Small intestine (tissue), 16 donors: Measurements from ENCODE around the gene LY6G5B. TPM values are rescaled to one million over a fixed set of nuclear protein-coding genes. Genes with fewer than 3 reads are reported as not detected.

Source experiments
- DNase-seq, 2 donors: peaks; one replicate each; pipeline versions ENCODE4 v3.0.0 to v3.0.0-alpha.2; 2013
- FAIRE-seq: peaks from 2 replicates; lab custom pipeline; 2012; peaks lifted over from hg19 to GRCh38; lab: Jason Lieb, UNC
- H3K27ac ChIP-seq, 3 donors: one replicate each; pipeline ENCODE4 v1.5.1; 2013; ENCODE audit warnings: low read length in 2 of 3, mild to moderate bottlenecking in 2 of 3, control low read depth in 1 of 3, inconsistent platforms in 1 of 3, low read depth in 1 of 3, moderate library complexity in 1 of 3
- H3K27me3 ChIP-seq, 3 donors: one replicate each; pipeline ENCODE4 v1.6.1; 2013; ENCODE audit warnings: low read length in 3 of 3, inconsistent platforms in 1 of 3; ENCODE audit not compliant: control insufficient read depth in 3 of 3, insufficient read depth in 3 of 3
- H3K36me3 ChIP-seq, 3 donors: one replicate each; pipeline ENCODE4 v1.6.1; 2013; ENCODE audit warnings: low read length in 3 of 3, inconsistent platforms in 1 of 3, low read depth in 1 of 3, mild to moderate bottlenecking in 1 of 3, moderate library complexity in 1 of 3; ENCODE audit not compliant: control insufficient read depth in 3 of 3, insufficient read depth in 2 of 3
- H3K4me1 ChIP-seq, 3 donors: one replicate each; pipeline ENCODE4 v1.6.1; 2013; ENCODE audit warnings: low read length in 2 of 3, inconsistent platforms in 1 of 3, low read depth in 1 of 3, mild to moderate bottlenecking in 1 of 3, moderate library complexity in 1 of 3; ENCODE audit not compliant: control insufficient read depth in 3 of 3, insufficient read depth in 2 of 3
- H3K4me3 ChIP-seq, 3 donors: one replicate each; pipeline ENCODE4 v1.5.1; 2013; ENCODE audit warnings: low read length in 3 of 3, control low read depth in 1 of 3, inconsistent platforms in 1 of 3, low read depth in 1 of 3, mild to moderate bottlenecking in 1 of 3, moderate library complexity in 1 of 3
- H3K9me3 ChIP-seq, 2 donors: one replicate each; pipeline ENCODE4 v1.6.1; 2013; ENCODE audit warnings: low read depth in 1 of 2, low read length in 1 of 2; ENCODE audit not compliant: control insufficient read depth in 2 of 2, insufficient read depth in 1 of 2
- WGBS, 3 donors: extraction: QIAGEN DNeasy Blood & Tissue Kit; methylation state at CpG; one replicate each; pipeline ENCODE4 v1.1.7; 2013; 5-methylcytosine and 5-hydroxymethylcytosine counted together
- long read RNA-seq, 10 donors: transcript quantifications; one replicate each; lab custom pipeline, GENCODE V29; 2026
- polyA plus RNA-seq, 4 donors: library from polyadenylated mRNA; stranded (reverse) in 3 of 4; unstranded in 1 of 4; fragments of 200-250 nt in 3 of 4; fragments of 120-200 nt in 1 of 4; gene quantifications; one replicate each; pipeline versions ENCODE4 v1.2.1 to v1.2.3, GENCODE V29; 2013
- donor health status: healthy with polysubstance abuse.
- donor health status: control.
- donor health status: control.
- donor health status: Bipolar disorder and iron deficiency.
- donor health status: healthy.

Gene LY6G5B, protein sequence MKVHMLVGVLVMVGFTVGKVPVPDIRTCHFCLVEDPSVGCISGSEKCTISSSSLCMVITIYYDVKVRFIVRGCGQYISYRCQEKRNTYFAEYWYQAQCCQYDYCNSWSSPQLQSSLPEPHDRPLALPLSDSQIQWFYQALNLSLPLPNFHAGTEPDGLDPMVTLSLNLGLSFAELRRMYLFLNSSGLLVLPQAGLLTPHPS
- polyA plus RNA-seq: 10 to 100 TPM in 1 of 4 donors, 1 to 10 TPM in 3; 3.8 to 16.5 (median 4.2) TPM
- long read RNA-seq, donor 1, transcript LY6G5B-208 (2 exons, 1,505 nt): major isoform, 6 of 8 reads
- long read RNA-seq, donor 1, partial matches to known transcripts: 0 of 8 reads
- long read RNA-seq, donor 1, other reads (novel, unspliced or antisense): 0 of 8 reads
- long read RNA-seq, donor 2, partial matches to known transcripts: 0 of 1 reads
- long read RNA-seq, donor 2, other reads (novel, unspliced or antisense): 0 of 1 reads
- long read RNA-seq, donor 3, transcript LY6G5B-208 (2 exons, 1,505 nt): major isoform, 7 of 7 reads
- long read RNA-seq, donor 3, partial matches to known transcripts: 0 of 7 reads
- long read RNA-seq, donor 3, other reads (novel, unspliced or antisense): 0 of 7 reads
- long read RNA-seq, donor 4: 0 reads
- long read RNA-seq, donor 5: 0 reads
- long read RNA-seq, donor 6: 0 reads
- long read RNA-seq, donor 7, partial matches to known transcripts: 0 of 1 reads
- long read RNA-seq, donor 7, other reads (novel, unspliced or antisense): 0 of 1 reads
- long read RNA-seq, donor 8: 0 reads
- long read RNA-seq, donor 9, partial matches to known transcripts: 0 of 1 reads
- long read RNA-seq, donor 9, other reads (novel, unspliced or antisense): 0 of 1 reads
- long read RNA-seq, donor 10, partial matches to known transcripts: 0 of 2 reads
- long read RNA-seq, donor 10, other reads (novel, unspliced or antisense): 0 of 2 reads

DNA sequence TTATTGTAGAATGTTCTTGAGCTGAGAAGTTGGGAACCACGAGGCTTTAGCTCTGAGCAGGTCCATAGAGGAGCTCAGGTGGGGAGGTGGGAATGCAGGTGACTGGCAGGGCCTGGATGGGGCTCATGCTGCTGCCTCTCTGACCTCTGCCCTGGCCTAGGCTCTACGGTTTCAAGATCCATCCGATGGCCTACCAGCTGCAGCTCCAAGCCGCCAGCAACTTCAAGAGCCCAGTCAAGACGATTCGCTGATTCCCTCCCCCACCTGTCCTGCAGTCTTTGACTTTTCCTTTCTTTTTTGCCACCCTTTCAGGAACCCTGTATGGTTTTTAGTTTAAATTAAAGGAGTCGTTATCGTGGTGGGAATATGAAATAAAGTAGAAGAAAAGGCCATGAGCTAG lies at the start of gene LY6G5B:
LY6G5B (plus strand) TSS at position 301 of the 400 bp plus-strand sequence. CDS start 975 bp downstream, outside the sequence.
- no peaks in the 10 kb centered on the region for H3K27me3 ChIP-seq
- H3K36me3 ChIP-seq: peaks cover 20 to 73% (median 21%) of the 10 kb centered on the region in 3 donors
- FAIRE-seq (no peak), DNase-seq (no peak)
- 79 to 87% (median 85%) methylated on average over 8 of the region's 8 CpGs for WGBS, 3 donors
- no peaks in the 10 kb centered on the region for H3K9me3 ChIP-seq
- H3K27ac ChIP-seq: no peak within 1 kb of the TSS
- H3K4me3 ChIP-seq: no peak within 1 kb of the TSS
- H3K4me1 ChIP-seq: peaks cover 0 to 11% (median 5%) of the 10 kb centered on the region in 3 donors

DNA sequence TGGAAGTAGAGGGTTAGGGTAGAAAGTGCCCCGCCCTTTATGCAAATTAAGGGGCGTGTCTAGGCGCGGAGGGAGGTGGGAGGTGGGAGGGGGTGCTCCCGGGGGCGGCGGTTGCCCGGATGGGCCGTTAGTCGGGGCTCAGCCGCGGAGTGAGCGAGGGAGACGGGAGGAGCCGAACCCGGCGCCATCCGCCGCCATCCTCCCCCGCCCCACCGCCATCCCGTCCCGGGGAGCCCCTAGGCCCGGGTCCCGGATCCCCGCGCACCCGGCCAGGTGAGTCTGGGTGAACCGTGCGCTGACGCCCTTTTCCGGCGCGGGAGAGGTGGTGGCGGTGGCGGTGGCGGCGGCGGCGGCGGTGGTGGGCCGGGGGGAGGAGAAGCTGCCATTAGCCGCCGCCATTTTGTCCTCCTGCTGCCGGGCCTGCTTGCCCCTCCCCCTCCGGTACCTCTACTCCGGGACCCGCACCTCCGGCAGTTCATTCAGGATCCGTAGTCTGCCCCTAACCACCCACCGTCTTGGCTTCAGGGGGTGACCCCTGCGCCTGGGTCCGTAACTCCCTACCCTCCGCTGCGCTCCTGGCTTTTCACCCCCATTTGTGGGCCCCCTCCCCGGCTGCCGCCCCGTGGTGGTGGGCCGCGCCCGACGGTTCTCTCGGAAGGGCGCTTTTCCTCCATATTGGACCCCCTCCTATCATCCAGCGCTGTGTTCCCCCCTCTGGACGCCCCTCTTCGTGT lies 49.0 kb upstream of the LY6G5B start, which contains the start of gene PRRC2A:
PRRC2A (plus strand) TSS at position 130 of the 734 bp plus-strand sequence. CDS start 2,075 bp downstream, outside the sequence.
- DNase-seq: peak in 1 of 2 donors; percentile 66
- WGBS, 3 donors: 1% methylated on average over 35 to 65 of the region's 67 CpGs
- H3K9me3 ChIP-seq: no peaks in the 10 kb centered on the region
- H3K36me3 ChIP-seq: peaks cover 2 to 35% (median 8%) of the 10 kb centered on the region in 3 donors
- peaks cover 0 to 11% (median 0%) of the 10 kb centered on the region in 3 donors for H3K4me1 ChIP-seq
- H3K27ac ChIP-seq: peak within 1 kb of the TSS; percentile 89 to 100 (median 100)
- no peak for FAIRE-seq
- peak within 1 kb of the TSS; percentile 68 to 92 (median 81) for H3K4me3 ChIP-seq
- no peaks in the 10 kb centered on the region for H3K27me3 ChIP-seq

DNA sequence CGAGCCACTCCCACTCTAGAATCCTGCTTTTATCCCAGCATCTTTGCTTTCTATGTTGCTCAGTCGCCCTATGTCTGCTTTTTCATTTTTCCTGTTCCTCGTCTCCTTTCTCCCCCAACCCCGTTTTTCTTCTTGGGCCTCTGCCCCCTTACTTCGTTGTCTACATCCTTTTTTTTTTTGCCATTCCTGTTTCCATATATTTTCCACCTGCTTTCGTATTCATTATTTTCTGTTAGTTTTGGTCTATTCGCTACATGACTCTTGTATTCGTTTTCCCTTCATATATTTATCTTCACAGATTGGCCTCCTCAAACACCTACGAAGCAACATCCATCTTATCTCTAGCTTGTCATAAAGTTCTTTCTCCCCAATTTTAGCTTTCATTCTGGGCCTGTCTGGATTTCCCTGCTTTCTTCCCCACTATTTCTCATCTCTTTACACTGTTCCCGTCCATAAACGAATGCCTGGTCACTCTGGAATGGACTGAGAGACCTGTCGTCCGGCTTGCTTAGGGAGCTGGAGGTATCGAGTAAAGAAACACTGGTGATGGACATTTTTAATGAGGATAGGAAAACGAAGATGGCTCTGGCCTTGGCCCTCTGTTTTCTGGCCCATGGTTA lies 48.3 kb upstream of the LY6G5B start:
- Histone ChIP-seq H3K27ac (peak overlapping the region; percentile 86 to 100 (median 95)), H3K4me1 (peaks cover 0 to 10% (median 0%) of the 10 kb centered on the region in 3 donors), H3K9me3 (no peaks in the 10 kb centered on the region), H3K27me3 (no peaks in the 10 kb centered on the region), H3K36me3 (peaks cover 7 to 42% (median 13%) of the 10 kb centered on the region in 3 donors), H3K4me3 (peak overlapping the region; percentile 68 to 92 (median 81))
- DNase-seq (peak; percentile 10 to 36), FAIRE-seq (no peak)
- WGBS, 3 donors: 5 to 9% (median 7%) methylated on average over 15 of the region's 15 CpGs

DNA sequence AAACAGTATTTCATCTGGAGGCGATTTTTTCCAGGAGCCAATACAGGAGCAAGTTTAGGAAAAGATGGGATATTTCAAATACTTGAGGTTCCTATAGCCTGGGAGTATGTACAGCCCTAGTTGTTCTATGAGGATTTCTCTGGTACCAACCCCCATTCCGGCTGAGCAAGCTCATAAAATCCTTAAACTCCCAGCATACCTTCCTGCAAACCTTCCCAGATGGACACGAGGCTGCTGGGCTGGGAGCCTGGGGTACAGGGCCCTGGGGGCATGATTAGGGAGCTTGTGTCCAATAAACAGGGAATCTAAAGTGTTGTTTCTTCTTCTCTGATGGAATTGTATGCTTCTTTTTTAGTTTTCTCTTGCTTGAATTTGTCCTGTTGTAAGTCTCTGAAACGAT lies 47.8 kb upstream of the LY6G5B start:
- WGBS, 3 donors: 13 to 31% (median 22%) methylated on average over 4 of the region's 4 CpGs
- peak; percentile 21 to 43 for DNase-seq
- no peaks in the 10 kb centered on the region for H3K27me3 ChIP-seq
- H3K9me3 ChIP-seq: no peaks in the 10 kb centered on the region
- peaks cover 0 to 10% (median 0%) of the 10 kb centered on the region in 3 donors for H3K4me1 ChIP-seq
- H3K36me3 ChIP-seq: peaks cover 12 to 47% (median 16%) of the 10 kb centered on the region in 3 donors
- peak overlapping the region in 1 of 3 donors; percentile 100 for H3K27ac ChIP-seq
- no peak for FAIRE-seq
- peak overlapping the region in 2 of 3 donors; percentile 10 to 92 for H3K4me3 ChIP-seq

DNA sequence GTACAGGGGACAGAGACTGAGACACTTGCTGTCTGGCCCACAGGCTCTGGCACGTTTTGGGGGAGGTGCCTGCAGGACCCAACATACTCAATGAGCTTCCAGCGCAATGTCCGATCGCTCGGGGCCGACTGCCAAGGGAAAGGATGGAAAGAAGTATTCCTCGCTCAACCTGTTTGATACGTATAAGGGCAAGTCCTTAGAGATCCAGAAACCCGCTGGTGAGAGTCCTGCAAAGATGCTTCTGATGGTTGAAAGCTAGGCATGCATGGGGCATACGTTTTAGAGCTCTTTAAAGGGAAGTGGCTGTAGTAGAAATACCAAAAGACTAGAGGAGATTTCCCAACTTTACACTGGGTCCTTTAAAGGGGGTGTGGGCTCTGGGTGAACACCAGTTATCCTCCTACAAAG lies 47.1 kb upstream of the LY6G5B start:
- H3K36me3 ChIP-seq: peaks cover 19 to 54% (median 23%) of the 10 kb centered on the region in 3 donors
- no peak overlapping the region for H3K27ac ChIP-seq
- WGBS, 3 donors: 56 to 69% (median 60%) methylated on average over 10 of the region's 10 CpGs
- H3K4me1 ChIP-seq: peaks cover 0 to 10% (median 0%) of the 10 kb centered on the region in 3 donors
- no peaks in the 10 kb centered on the region for H3K9me3 ChIP-seq
- DNase-seq (no peak), FAIRE-seq (no peak)
- no peaks in the 10 kb centered on the region for H3K27me3 ChIP-seq
- H3K4me3 ChIP-seq: no peak overlapping the region

DNA sequence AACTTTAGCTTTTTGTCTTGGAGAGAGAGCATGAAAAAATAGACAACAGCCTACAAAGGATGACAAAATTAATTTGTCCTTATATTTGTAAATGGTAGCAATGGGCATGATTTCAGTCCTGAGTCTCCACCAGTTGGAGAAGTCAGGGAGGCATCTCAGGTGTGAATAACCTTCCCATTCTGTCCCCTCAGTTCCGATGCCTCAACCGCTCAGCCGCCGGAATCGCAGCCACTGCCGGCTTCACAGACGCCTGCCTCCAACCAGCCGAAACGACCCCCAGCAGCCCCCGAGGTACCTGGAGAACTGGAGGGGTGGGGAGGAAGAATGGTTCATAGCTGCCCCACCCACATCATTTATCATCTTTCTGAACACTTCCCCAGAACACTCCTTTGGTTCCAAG lies 45.7 kb upstream of the LY6G5B start:
- Histone ChIP-seq H3K36me3 (peaks cover 25 to 66% (median 35%) of the 10 kb centered on the region in 3 donors), H3K27ac (no peak overlapping the region), H3K4me3 (no peak overlapping the region), H3K9me3 (no peaks in the 10 kb centered on the region), H3K4me1 (peaks cover 0 to 10% (median 0%) of the 10 kb centered on the region in 3 donors), H3K27me3 (no peaks in the 10 kb centered on the region)
- 83 to 91% (median 84%) methylated on average over 10 of the region's 10 CpGs for WGBS, 3 donors
- DNase-seq: peak in 1 of 2 donors; percentile 43
- no peak for FAIRE-seq

DNA sequence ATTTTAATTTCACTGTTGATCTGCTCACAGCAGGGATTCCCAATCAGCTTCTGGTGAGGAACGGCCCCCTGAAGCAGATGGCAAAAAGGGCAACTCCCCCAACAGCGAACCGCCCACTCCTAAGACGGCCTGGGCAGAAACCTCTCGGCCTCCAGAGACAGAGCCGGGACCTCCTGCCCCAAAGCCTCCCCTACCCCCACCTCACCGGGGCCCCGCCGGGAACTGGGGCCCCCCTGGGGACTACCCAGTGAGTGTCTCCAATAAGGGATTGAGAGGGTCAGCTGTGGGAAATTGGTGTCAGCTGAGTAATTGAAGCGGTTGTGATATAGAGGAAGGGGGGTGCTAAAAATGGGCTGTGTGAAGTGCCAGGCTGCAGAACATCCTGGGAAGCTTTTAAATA lies 42.8 kb upstream of the LY6G5B start:
- Histone ChIP-seq H3K4me3 (no peak overlapping the region), H3K36me3 (peaks cover 42 to 95% (median 55%) of the 10 kb centered on the region in 3 donors), H3K4me1 (peaks cover 0 to 5% (median 0%) of the 10 kb centered on the region in 3 donors), H3K27me3 (no peaks in the 10 kb centered on the region), H3K27ac (no peak overlapping the region), H3K9me3 (no peaks in the 10 kb centered on the region)
- DNase-seq: no peak
- no peak for FAIRE-seq
- WGBS, 3 donors: 91 to 97% (median 94%) methylated on average over 10 of the region's 10 CpGs
